PC-3 (cell line): ENCODE results near the gene AP4E1. TPM values are rescaled to one million over a fixed set of nuclear protein-coding genes. Genes with fewer than 3 reads are reported as not detected.

Source experiments
- ATAC-seq: fragments of 200-7000 bp; cut with Tn5 transposase; 2 replicates; pipeline ENCODE4 v1.9.1; 2020; ENCODE audit warnings: mild to moderate bottlenecking, moderate library complexity
- BruUV-seq: library from RNA; stranded (reverse); fragments of 400-500 nt; replicated peaks from 2 replicates; lab custom pipeline; 2021; lab: Mats Ljungman, UMichigan
- CTCF ChIA-PET: fragments of 300-600 bp; sonication (Branson Sonifier 250); formaldehyde crosslinking; loops from one replicate; lab custom pipeline; 2022; ENCODE audit warnings: antibody characterized with exemption; lab: Charles Lee
- POLR2A ChIA-PET: fragments of 300-600 bp; sonication (Branson Sonifier 250); formaldehyde crosslinking; loops from one replicate; lab custom pipeline; 2022; ENCODE audit warnings: antibody characterized with exemption; ENCODE audit not compliant: unreplicated experiment; lab: Charles Lee
- DNase-seq: peaks from one replicate; pipeline ENCODE4 v3.0.0-alpha.2; 2015
- H2AFZ ChIP-seq: fragments of 300-600 bp; sonication (generic); 2 replicates; pipeline ENCODE4 v1.6.0; 2016; ENCODE audit warnings: antibody characterized with exemption, low read length
- H3F3A ChIP-seq: fragments of 300-600 bp; sonication (generic); one replicate; pipeline ENCODE4 v1.6.0; 2017; ENCODE audit warnings: antibody characterized with exemption, low read length, control low read depth, mild to moderate bottlenecking; ENCODE audit not compliant: unreplicated experiment
- H3K27ac ChIP-seq: fragments of 300-600 bp; sonication (generic); 2 replicates; pipeline ENCODE4 v1.5.1; 2016; ENCODE audit warnings: mild to moderate bottlenecking, low read length
- H3K27me3 ChIP-seq: fragments of 300-600 bp; sonication (generic); 2 replicates; pipeline ENCODE4 v1.6.1; 2016; ENCODE audit warnings: low read length, mixed read lengths
- H3K36me3 ChIP-seq: fragments of 300-600 bp; sonication (generic); 2 replicates; pipeline ENCODE4 v1.6.1; 2016; ENCODE audit warnings: low read depth, mixed run types, low read length, mixed read lengths
- H3K4me1 ChIP-seq: fragments of 300-600 bp; sonication (generic); 2 replicates; pipeline ENCODE4 v1.5.1; 2016; ENCODE audit warnings: low read length; ENCODE audit not compliant: insufficient read depth
- H3K4me2 ChIP-seq: fragments of 300-600 bp; sonication (generic); 2 replicates; pipeline ENCODE4 v1.6.0; 2016; ENCODE audit warnings: low read length
- H3K4me3 ChIP-seq: fragments of 300-600 bp; sonication (generic); 2 replicates; pipeline ENCODE4 v1.5.1; 2016; ENCODE audit warnings: mild to moderate bottlenecking, low read length, mixed read lengths
- H3K79me2 ChIP-seq: fragments of 300-600 bp; sonication (generic); 2 replicates; pipeline ENCODE4 v1.6.1; 2017; ENCODE audit warnings: low read length, mixed read lengths
- H3K9ac ChIP-seq: fragments of 300-600 bp; sonication (generic); 2 replicates; pipeline ENCODE4 v1.6.0; 2016; ENCODE audit warnings: mild to moderate bottlenecking, low read length
- H3K9me2 ChIP-seq: fragments of 300-600 bp; sonication (generic); replicated peaks from 2 replicates; pipeline ENCODE4 v1.6.1; 2016; ENCODE audit warnings: mixed run types, low read length, mixed read lengths
- H3K9me3 ChIP-seq: fragments of 300-600 bp; sonication (generic); 2 replicates; pipeline ENCODE4 v1.6.1; 2016; ENCODE audit warnings: low read length, mixed read lengths
- H4K20me1 ChIP-seq: fragments of 300-600 bp; sonication (generic); 2 replicates; pipeline ENCODE4 v1.6.1; 2016; ENCODE audit warnings: low read length, mixed read lengths
- CTCF ChIP-seq: fragments of 300-600 bp; sonication (generic); conservative IDR thresholded peaks from 2 replicates; pipeline ENCODE4 v1.5.1; 2017; ENCODE audit warnings: antibody characterized with exemption, low read depth, mild to moderate bottlenecking, low read length
- EZH2 ChIP-seq: fragments of 300-600 bp; sonication (generic); IDR thresholded peaks from one replicate; pipeline ENCODE4 v1.6.1; 2017; ENCODE audit warnings: antibody characterized with exemption, mild to moderate bottlenecking, low read length; ENCODE audit not compliant: unreplicated experiment
- EZH2phosphoT487 ChIP-seq: fragments of 300-600 bp; sonication (generic); IDR thresholded peaks from 2 replicates; pipeline ENCODE4 v1.6.1; 2018; ENCODE audit warnings: mild to moderate bottlenecking, antibody characterized with exemption, low read length, borderline replicate concordance
- intact Hi-C: fragments of 100-400 bp; cut with micrococcal nuclease; formaldehyde crosslinking; loops from 2 replicates; pipeline ENCODE4 v1.9.0; 2023
- total RNA-seq: library from RNA; depleted of rRNA; stranded (reverse); fragments of >200 nt; gene quantifications from 2 replicates; pipeline ENCODE4 v1.2.3, GENCODE V29; 2014

AP4E1 gene
- total RNA-seq, 1 experiment from 2014 or later: 6.0 TPM

GRCh38 chr15:51038162-51038973 is 129.9 kb downstream of the AP4E1 start:
- no peak overlapping the region for H3K9ac ChIP-seq
- POLR2A ChIA-PET: no interaction called here
- H3K9me2 ChIP-seq: no peaks in the 10 kb centered on the region
- no peak overlapping the region for H3K4me2 ChIP-seq
- no peak overlapping the region for H3K4me3 ChIP-seq
- H3F3A ChIP-seq: no peaks in the 10 kb centered on the region
- no TSS peak for BruUV-seq
- H2AFZ ChIP-seq: no peak overlapping the region
- TF ChIP-seq EZH2 (no peak), CTCF (no peak), EZH2phosphoT487 (no peak)
- intact Hi-C loops: no loop called here
- H3K4me1 ChIP-seq: no peaks in the 10 kb centered on the region
- CTCF ChIA-PET: no interaction called here
- no peak for ATAC-seq
- no peaks in the 10 kb centered on the region for H3K9me3 ChIP-seq
- no peaks in the 10 kb centered on the region for H4K20me1 ChIP-seq
- H3K79me2 ChIP-seq: no peaks in the 10 kb centered on the region
- no peaks in the 10 kb centered on the region for H3K27me3 ChIP-seq
- H3K36me3 ChIP-seq: no peaks in the 10 kb centered on the region
- DNase-seq: no peak
- no peak overlapping the region for H3K27ac ChIP-seq

- Histone ChIP-seq H3K9ac (no peak overlapping the region), H3K9me2 (no peaks in the 10 kb centered on the region), H3K27me3 (no peaks in the 10 kb centered on the region), H4K20me1 (no peaks in the 10 kb centered on the region), H3K9me3 (no peaks in the 10 kb centered on the region), H3F3A (no peaks in the 10 kb centered on the region), H3K27ac (no peak overlapping the region), H3K36me3 (no peaks in the 10 kb centered on the region), H3K4me1 (no peaks in the 10 kb centered on the region), H2AFZ (no peak overlapping the region), H3K4me3 (no peak overlapping the region), H3K4me2 (no peak overlapping the region), H3K79me2 (no peaks in the 10 kb centered on the region)
- ATAC-seq: no peak
- CTCF ChIA-PET: no interaction called here
- DNase-seq: no peak
- BruUV-seq: no TSS peak
- TF ChIP-seq CTCF (no peak), EZH2 (no peak), EZH2phosphoT487 (no peak)
- POLR2A ChIA-PET: no interaction called here
- intact Hi-C loops: no loop called here
Measured at GRCh38 chr15:51038974-51039319, 130.5 kb downstream of the AP4E1 start.

- H3K27ac ChIP-seq: no peak overlapping the region
- no peak overlapping the region for H3K4me3 ChIP-seq
- no TSS peak for BruUV-seq
- no peaks in the 10 kb centered on the region for H4K20me1 ChIP-seq
- H3K9ac ChIP-seq: no peak overlapping the region
- no peaks in the 10 kb centered on the region for H3K9me2 ChIP-seq
- ChIA-PET CTCF (no interaction called here), POLR2A (no interaction called here)
- H3K36me3 ChIP-seq: no peaks in the 10 kb centered on the region
- DNase-seq (no peak), ATAC-seq (no peak)
- H3F3A ChIP-seq: no peaks in the 10 kb centered on the region
- intact Hi-C loops: no loop called here
- H2AFZ ChIP-seq: no peak overlapping the region
- no peaks in the 10 kb centered on the region for H3K9me3 ChIP-seq
- no peak overlapping the region for H3K4me2 ChIP-seq
- peaks cover 13% of the 10 kb centered on the region for H3K4me1 ChIP-seq
- H3K79me2 ChIP-seq: no peaks in the 10 kb centered on the region
- TF ChIP-seq EZH2phosphoT487: no peak
- no peak for TF ChIP-seq EZH2
- TF ChIP-seq CTCF: no peak
- no peaks in the 10 kb centered on the region for H3K27me3 ChIP-seq
Measured at GRCh38 chr15:51044037-51044727, 135.7 kb downstream of the AP4E1 start.
